GM23338 (cell line): ENCODE results near the gene AEBP2. TPM values are rescaled to one million over a fixed set of nuclear protein-coding genes. Genes with fewer than 3 reads are reported as not detected.

Experiments used
- ATAC-seq: fragments of 200-7000 bp; cut with Tn5 transposase; 3 replicates; pipeline ENCODE4 v1.9.1; 2020
- DNase-seq: peaks from one replicate; pipeline ENCODE4 v3.0.0-alpha.2; 2015; ENCODE audit warnings: low spot score
- H2AFZ ChIP-seq: fragments of 200-600 bp; sonication (generic); 2 replicates; pipeline ENCODE4 v1.8.0; 2016; ENCODE audit warnings: antibody characterized with exemption, mild to moderate bottlenecking, moderate library complexity
- H3F3A ChIP-seq: fragments of 200-600 bp; sonication (generic); replicated peaks from 2 replicates; pipeline ENCODE4 v1.8.0; 2017; ENCODE audit warnings: antibody characterized with exemption, mixed run types, low read depth
- H3K27ac ChIP-seq: fragments of 200-600 bp; sonication (generic); 2 replicates; pipeline ENCODE4 v1.6.1; 2016; ENCODE audit warnings: low read depth
- H3K27me3 ChIP-seq: fragments of 200-600 bp; sonication (generic); 2 replicates; pipeline ENCODE4 v1.8.0; 2016; ENCODE audit warnings: mild to moderate bottlenecking, mixed run types, moderate library complexity; ENCODE audit not compliant: insufficient read depth
- H3K36me3 ChIP-seq: fragments of 200-600 bp; sonication (generic); 2 replicates; pipeline ENCODE4 v1.8.0; 2016; ENCODE audit warnings: mild to moderate bottlenecking; ENCODE audit not compliant: insufficient read depth
- H3K4me1 ChIP-seq: fragments of 200-600 bp; sonication (generic); 2 replicates; pipeline ENCODE4 v1.8.0; 2016; ENCODE audit warnings: mild to moderate bottlenecking, moderate library complexity; ENCODE audit not compliant: insufficient read depth
- H3K4me2 ChIP-seq: fragments of 200-600 bp; sonication (generic); 2 replicates; pipeline ENCODE4 v1.7.1; 2017; ENCODE audit warnings: mixed run types
- H3K4me3 ChIP-seq: fragments of 200-600 bp; sonication (generic); 2 replicates; pipeline ENCODE4 v1.6.1; 2016; ENCODE audit warnings: mixed run types
- H3K79me2 ChIP-seq: fragments of 200-600 bp; sonication (generic); replicated peaks from 2 replicates; pipeline ENCODE4 v1.8.0; 2017; ENCODE audit warnings: mild to moderate bottlenecking; ENCODE audit not compliant: insufficient read depth
- H3K9me2 ChIP-seq: fragments of 200-600 bp; sonication (generic); 2 replicates; pipeline ENCODE4 v1.8.0; 2017; ENCODE audit not compliant: insufficient read depth
- H4K20me1 ChIP-seq: fragments of 200-600 bp; sonication (generic); replicated peaks from 2 replicates; pipeline ENCODE4 v1.8.0; 2017; ENCODE audit warnings: mild to moderate bottlenecking; ENCODE audit not compliant: insufficient read depth
- H3K27ac Mint-ChIP-seq: 2 replicates; pipeline ENCODE4 v1.8.0; 2020; ENCODE audit warnings: inconsistent platforms, mild to moderate bottlenecking, moderate library complexity, mixed read lengths
- H3K27me3 Mint-ChIP-seq: 3 replicates; pipeline ENCODE4 v1.8.0; 2022; ENCODE audit warnings: low read depth, mild to moderate bottlenecking, moderate library complexity, mixed read lengths, inconsistent platforms; ENCODE audit not compliant: insufficient read depth, poor library complexity
- H3K36me3 Mint-ChIP-seq: 3 replicates; pipeline ENCODE4 v1.8.0; 2021; ENCODE audit warnings: low read depth, mild to moderate bottlenecking, inconsistent platforms, moderate library complexity, mixed read lengths
- H3K4me1 Mint-ChIP-seq: 3 replicates; pipeline ENCODE4 v1.8.0; 2020; ENCODE audit warnings: mild to moderate bottlenecking, inconsistent platforms, mixed read lengths
- H3K4me3 Mint-ChIP-seq: 3 replicates; pipeline ENCODE4 v1.8.0; 2021; ENCODE audit warnings: moderate library complexity, mild to moderate bottlenecking, inconsistent platforms, mixed read lengths
- H3K9me3 Mint-ChIP-seq: 3 replicates; pipeline ENCODE4 v1.8.0; 2020; ENCODE audit warnings: moderate library complexity, mild to moderate bottlenecking, inconsistent platforms, mixed read lengths
- CREB1 ChIP-seq: fragments of 250-450 bp; sonication (Bioruptor Pico); IDR thresholded peaks from 2 replicates; pipeline ENCODE4 v1.5.0; 2020; ENCODE audit warnings: low read depth, mild to moderate bottlenecking, moderate library complexity
- CTCF ChIP-seq, 2 experiments: fragments of 200-600 bp in 1 of 2; sonication (generic) in 1 of 2; conservative IDR thresholded peaks; 2 replicates each; pipeline versions ENCODE4 v1.5.1 to v1.6.1; 2016 to 2017; ENCODE audit warnings: antibody characterized with exemption in 2 of 2, low read depth in 2 of 2, mild to moderate bottlenecking in 2 of 2, moderate library complexity in 1 of 2
- ETS1 ChIP-seq: IDR thresholded peaks from 2 replicates; pipeline ENCODE4 v1.6.1; 2016; ENCODE audit warnings: antibody characterized with exemption
- EZH2 ChIP-seq: fragments of 200-600 bp; sonication (generic); IDR thresholded peaks from one replicate; pipeline ENCODE4 v1.8.0; 2017; ENCODE audit warnings: antibody characterized with exemption, mild to moderate bottlenecking, low read depth; ENCODE audit not compliant: unreplicated experiment
- EZH2phosphoT487 ChIP-seq: fragments of 200-600 bp; sonication (generic); IDR thresholded peaks from one replicate; pipeline ENCODE4 v1.8.1; 2018; ENCODE audit warnings: antibody characterized with exemption; ENCODE audit not compliant: unreplicated experiment
- JUNB ChIP-seq: IDR thresholded peaks from one replicate; pipeline ENCODE4 v1.6.1; 2016; ENCODE audit warnings: antibody characterized with exemption; ENCODE audit not compliant: unreplicated experiment
- NANOG ChIP-seq: IDR thresholded peaks from 2 replicates; pipeline ENCODE4 v1.6.1; 2016; ENCODE audit warnings: antibody characterized with exemption, borderline replicate concordance
- POLR2AphosphoS5 ChIP-seq: IDR thresholded peaks from 2 replicates; pipeline ENCODE4 v1.6.1; 2016; ENCODE audit warnings: antibody characterized with exemption, low read depth
- REST ChIP-seq: IDR thresholded peaks from one replicate; pipeline ENCODE4 v1.6.1; 2018; ENCODE audit warnings: antibody characterized with exemption; ENCODE audit not compliant: unreplicated experiment
- STAT1 ChIP-seq: IDR thresholded peaks from one replicate; pipeline ENCODE4 v1.6.1; 2016; ENCODE audit warnings: antibody characterized with exemption; ENCODE audit not compliant: unreplicated experiment
- ZNF114 ChIP-seq: fragments of 250-450 bp; sonication (Bioruptor Pico); IDR thresholded peaks from 2 replicates; pipeline ENCODE4 v1.5.0; 2020; ENCODE audit warnings: mild to moderate bottlenecking, moderate library complexity
- ZNF331 ChIP-seq: fragments of 250-450 bp; sonication (Bioruptor Pico); IDR thresholded peaks from 2 replicates; pipeline ENCODE4 v1.5.0; 2020; ENCODE audit warnings: low read depth, mild to moderate bottlenecking, moderate library complexity
- ZNF462 ChIP-seq: fragments of 250-450 bp; sonication (Bioruptor Pico); IDR thresholded peaks from 2 replicates; pipeline ENCODE4 v1.5.0; 2020; ENCODE audit warnings: mild to moderate bottlenecking, moderate library complexity
- polyA plus RNA-seq: library from polyadenylated mRNA; unstranded; fragments of >200 nt; fragmentation: Nextera tagmentation; extraction: Ambion mirVana; gene quantifications from 2 replicates; pipeline ENCODE4 v1.2.1, GENCODE V29; 2016
- total RNA-seq: library from RNA; depleted of rRNA; stranded (reverse); fragments of >200 nt; shearing (Covaris generic); gene quantifications from 2 replicates; pipeline ENCODE4 v1.2.3, GENCODE V29; 2014

The AEBP2 gene
- total and polyA plus RNA-seq, 2 experiments from 2014 or later = 39.3 to 48.1 TPM

GRCh38 chr12:19440019-19440858, 947 bp downstream of the AEBP2 start:
- TF ChIP-seq NANOG = no peak
- TF ChIP-seq ZNF331 (CRISPR knock-in tag) = no peak
- TF ChIP-seq REST = no peak
- no peak for TF ChIP-seq STAT1
- TF ChIP-seq ZNF462 (CRISPR knock-in tag) = no peak
- no peak for TF ChIP-seq EZH2phosphoT487
- TF ChIP-seq POLR2AphosphoS5 = no peak
- TF ChIP-seq CTCF (conservative IDR thresholded peaks at IDR 0.05; ENCODE audit: low read depth in 2 of 2) = no peak
- TF ChIP-seq JUNB = no peak
- TF ChIP-seq ETS1 = no peak
- no peak for TF ChIP-seq EZH2
- TF ChIP-seq CREB1 (CRISPR knock-in tag) = no peak
- no peak for TF ChIP-seq ZNF114 (CRISPR knock-in tag)
- Mint-ChIP-seq H3K27ac (peak overlapping the region; percentile 95), H3K4me1 (peaks cover 54% of the 10 kb centered on the region), H3K9me3 (peaks cover 9% of the 10 kb centered on the region), H3K4me3 (peak overlapping the region; percentile 95), H3K36me3 (peaks cover 57% of the 10 kb centered on the region), H3K27me3 (peaks cover 12% of the 10 kb centered on the region)
- ATAC-seq (peak; percentile 37), DNase-seq (peak; percentile 82)
- no peaks in the 10 kb centered on the region; the same call in 1 of the 2 replicates for H3K9me2 ChIP-seq
- H3F3A ChIP-seq = no peaks in the 10 kb centered on the region
- H2AFZ ChIP-seq = no peak overlapping the region
- peak overlapping the region; percentile 73 for H3K4me3 ChIP-seq
- peak overlapping the region; percentile 82 for H3K4me2 ChIP-seq
- H4K20me1 ChIP-seq = peaks cover 41% of the 10 kb centered on the region
- peaks cover 57% of the 10 kb centered on the region for H3K79me2 ChIP-seq
- peak overlapping the region; percentile 77 for H3K27ac ChIP-seq
- H3K27me3 ChIP-seq = no peaks in the 10 kb centered on the region
- peaks cover 53% of the 10 kb centered on the region for H3K4me1 ChIP-seq
- H3K36me3 ChIP-seq = no peaks in the 10 kb centered on the region
